Thyroid gland (tissue), 4 donors: Measurements from ENCODE around the gene SH3YL1.

ENCODE experiments used
- CTCF ChIP-seq, 6 experiments: fragments of 200-600 bp in 3 of 6; fragments of 450-650 bp in 3 of 6; sonication (generic) in 3 of 6; IDR thresholded peaks; one replicate each; pipeline ENCODE4 v1.5.1; 2016 to 2019; ENCODE audit warnings: antibody characterized with exemption in 6 of 6, mild to moderate bottlenecking in 2 of 6, inconsistent platforms in 1 of 6, moderate library complexity in 1 of 6
- POLR2A ChIP-seq, 2 donors: fragments of 450-650 bp; IDR thresholded peaks; one replicate each; pipeline ENCODE4 v1.6.1; 2017; ENCODE audit warnings: antibody characterized with exemption in 2 of 2, mild to moderate bottlenecking in 2 of 2, moderate library complexity in 1 of 2

GRCh38 chr2:193141-193671 is 70.6 kb downstream of the SH3YL1 start:
- no peak for TF ChIP-seq CTCF (IDR thresholded peaks at IDR 0.05)
- TF ChIP-seq POLR2A (IDR thresholded peaks at IDR 0.05) = no peak
